Posterior vena cava (tissue), 2 donors: ENCODE data around the gene BUD13. TPM values are rescaled to one million over a fixed set of nuclear protein-coding genes. Genes with fewer than 3 reads are reported as not detected.

Source experiments
- DNase-seq: peaks from one replicate; pipeline ENCODE4 v3.0.0-alpha.2; 2020; ENCODE audit warnings: low spot score
- intact Hi-C, 2 donors: fragments of 100-400 bp; cut with DNase I; formaldehyde crosslinking; loops; one replicate each; pipeline versions ENCODE4 v1.14.1 to v1.14.2; 2022 to 2023
- total RNA-seq, 2 donors: library from RNA; stranded (reverse); fragmentation: NEBNext Ultra II Directional; extraction: Animal tissue kit (Norgen Biotek cat#: 25700); gene quantifications; one replicate each; pipeline ENCODE4 v1.2.1, GENCODE V29; 2021
- donor health status: DM: yes; HTN: yes; CAD: no.
- donor health status: DM: yes; HTN: yes; CAD: no.

Gene BUD13
- total RNA-seq, 2 donors from 2014 or later: 9.2 to 10.2 TPM

DNA sequence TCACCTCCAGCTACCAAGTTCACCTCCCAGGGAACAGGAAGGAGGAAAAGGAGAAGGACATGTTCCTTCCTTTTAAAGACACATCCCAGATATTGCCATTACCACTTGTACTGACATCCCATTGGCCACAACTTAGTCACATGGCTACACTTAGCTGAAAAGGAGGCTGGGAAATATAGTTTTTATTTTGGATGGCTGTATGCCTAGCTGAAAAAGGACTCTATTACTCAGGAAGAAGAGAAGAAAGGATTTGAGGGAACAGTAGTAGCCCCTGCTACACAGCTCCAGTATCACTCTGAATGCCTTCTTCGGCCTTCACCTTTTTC lies 20.9 kb upstream of the BUD13 start:
- no peak for DNase-seq
- intact Hi-C loops: loop anchor here (5.0 to 10.0 kb wide), 4 partner anchors 39 to 431 kb away; no protein-coding TSS in a partner anchor

DNA sequence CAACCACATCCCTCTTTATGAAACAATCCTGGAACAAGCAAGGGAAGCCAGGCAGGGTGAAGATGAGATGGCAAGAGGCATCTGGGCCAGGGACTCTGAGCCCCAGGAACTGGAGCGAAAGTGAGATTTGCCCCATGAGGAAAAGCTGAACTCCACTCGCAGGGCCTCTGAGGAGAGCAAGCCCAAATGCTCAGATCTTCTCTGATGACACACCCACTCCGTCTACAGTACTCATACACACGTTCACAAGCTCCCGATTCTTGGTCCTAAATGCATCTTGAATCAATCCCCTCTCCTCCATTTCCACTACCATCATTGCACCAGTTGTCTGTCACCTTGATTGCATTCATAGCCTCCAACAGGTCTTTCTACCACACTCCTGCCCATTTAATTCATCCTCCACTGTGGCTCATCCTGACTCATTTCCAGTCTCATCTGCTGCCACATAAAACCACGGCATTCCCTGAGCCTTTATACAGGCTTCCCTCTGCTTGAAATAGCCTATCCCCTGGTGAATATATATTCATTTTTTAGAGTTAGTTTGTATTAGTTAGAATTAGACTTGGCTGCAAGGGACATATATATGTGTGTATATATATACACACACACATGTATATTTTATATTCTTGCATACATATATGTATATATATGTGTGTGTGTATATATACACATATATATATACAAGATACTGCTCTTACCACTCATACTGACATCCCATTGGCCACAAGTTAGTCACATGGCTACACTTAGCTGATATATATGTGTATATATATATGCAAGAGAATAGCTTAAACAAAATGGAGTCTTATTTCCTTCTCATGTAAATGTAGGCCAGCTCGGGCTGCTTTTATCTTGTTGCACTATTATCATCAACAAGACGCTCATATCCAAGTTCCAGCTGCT lies 20.3 kb upstream of the BUD13 start:
- no peak for DNase-seq
- intact Hi-C loops: loop anchor here (5.0 to 10.0 kb wide), 4 partner anchors 39 to 432 kb away; no protein-coding TSS in a partner anchor

DNA sequence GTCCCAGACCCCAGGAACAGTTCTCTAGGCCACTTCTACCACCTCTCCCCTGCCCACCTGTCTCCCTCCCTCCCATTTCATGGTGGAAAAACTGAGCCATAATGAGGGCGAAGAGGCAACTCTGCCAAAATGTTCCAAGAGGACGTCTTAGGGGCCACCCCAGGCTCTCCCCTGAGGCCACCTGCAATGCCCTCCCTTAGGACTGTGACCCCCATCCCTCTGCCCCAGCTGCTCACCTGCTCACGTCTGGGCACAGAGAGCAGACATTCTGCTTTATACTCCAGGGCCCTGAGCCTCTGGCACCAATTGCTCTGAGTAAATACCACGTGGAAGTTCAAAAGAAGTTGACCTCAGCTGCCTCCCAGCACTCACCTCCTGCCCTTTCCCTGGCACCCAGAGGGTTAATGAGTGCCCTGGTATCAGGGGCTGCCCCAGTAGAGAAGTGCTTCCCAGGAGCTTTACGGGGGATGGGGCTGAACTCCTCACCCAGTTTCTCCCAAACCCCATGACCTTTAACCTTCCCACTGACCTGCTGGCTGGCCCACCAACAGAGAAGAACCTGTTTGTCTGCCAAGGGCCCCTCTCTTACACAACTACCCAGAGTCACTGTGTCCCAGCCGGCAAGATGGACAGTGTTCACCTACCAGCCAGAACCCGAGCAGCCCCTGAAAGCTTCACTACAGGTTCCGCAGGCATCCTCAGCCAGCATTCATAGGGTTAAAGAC lies 19.5 kb upstream of the BUD13 start:
- intact Hi-C loops: loop anchor here (5.0 to 10.0 kb wide), 4 partner anchors 40 to 432 kb away; no protein-coding TSS in a partner anchor
- no peak for DNase-seq

DNA sequence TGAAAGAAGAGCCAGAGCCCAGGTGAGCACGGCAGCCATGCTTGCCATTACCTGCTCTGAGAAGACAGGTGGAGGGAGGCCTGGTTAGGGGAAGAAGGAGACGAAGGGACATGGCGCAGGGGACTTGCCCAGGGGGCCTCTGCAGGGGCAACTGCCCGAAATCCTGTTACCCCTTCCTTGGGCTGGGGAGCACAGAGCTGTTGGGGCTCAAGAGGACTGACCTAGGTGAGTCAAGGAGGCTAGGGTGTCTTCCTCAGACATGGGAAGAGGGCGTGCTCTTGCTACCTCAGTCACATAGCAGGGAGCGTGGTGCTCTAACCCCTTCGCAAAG lies 19.0 kb upstream of the BUD13 start, which contains the start of gene APOA5:
Gene APOA5, minus strand, starts transcription at position 67 of the 331 bp plus-strand sequence. Its CDS starts 19 bp downstream, at position 48.
- no peak for DNase-seq
- intact Hi-C loops: loop anchor here (5.0 to 10.0 kb wide), 4 partner anchors 41 to 433 kb away; no protein-coding TSS in a partner anchor

DNA sequence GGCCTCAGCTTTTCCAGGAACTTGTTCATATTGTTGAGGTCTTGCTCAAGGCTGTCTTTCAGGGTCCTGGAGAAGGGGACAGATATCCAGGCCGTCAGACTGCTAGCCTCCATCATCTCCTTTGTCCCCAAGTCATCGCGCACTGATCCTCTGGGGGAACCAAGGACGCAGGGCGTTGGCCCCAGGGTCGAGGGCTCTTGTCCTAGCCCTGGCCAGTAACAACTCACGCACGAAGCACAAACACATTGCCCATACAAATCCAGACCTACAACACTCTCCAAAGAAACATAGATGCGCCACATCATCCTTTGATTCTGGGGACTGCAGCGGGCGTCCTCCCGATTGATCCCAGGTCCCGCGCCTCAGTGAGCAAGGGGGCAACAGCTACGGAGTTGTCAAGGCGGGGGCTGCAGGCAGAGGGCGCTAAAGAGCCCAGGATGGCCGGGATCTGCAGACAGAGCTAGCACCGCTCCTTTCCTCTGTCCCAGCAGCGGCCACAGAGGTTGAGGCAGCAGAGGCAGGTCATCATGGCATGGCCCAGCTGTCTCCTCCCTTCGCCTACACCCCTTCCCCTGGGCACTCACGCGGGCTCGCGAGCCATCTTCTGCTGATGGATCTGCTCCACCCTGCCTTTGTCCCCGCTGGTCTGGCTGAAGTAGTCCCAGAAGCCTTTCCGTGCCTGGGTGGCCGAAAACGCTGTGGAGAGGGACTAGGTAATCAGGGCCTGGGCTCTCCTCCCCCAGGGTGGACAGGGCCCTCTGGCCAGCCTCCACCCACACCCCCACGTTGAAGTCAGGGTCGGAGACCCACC lies 18.4 kb upstream of the BUD13 start:
- intact Hi-C loops: loop anchor here (5.0 to 10.0 kb wide), 4 partner anchors 41 to 434 kb away; no protein-coding TSS in a partner anchor
- peak; percentile 94 for DNase-seq

DNA sequence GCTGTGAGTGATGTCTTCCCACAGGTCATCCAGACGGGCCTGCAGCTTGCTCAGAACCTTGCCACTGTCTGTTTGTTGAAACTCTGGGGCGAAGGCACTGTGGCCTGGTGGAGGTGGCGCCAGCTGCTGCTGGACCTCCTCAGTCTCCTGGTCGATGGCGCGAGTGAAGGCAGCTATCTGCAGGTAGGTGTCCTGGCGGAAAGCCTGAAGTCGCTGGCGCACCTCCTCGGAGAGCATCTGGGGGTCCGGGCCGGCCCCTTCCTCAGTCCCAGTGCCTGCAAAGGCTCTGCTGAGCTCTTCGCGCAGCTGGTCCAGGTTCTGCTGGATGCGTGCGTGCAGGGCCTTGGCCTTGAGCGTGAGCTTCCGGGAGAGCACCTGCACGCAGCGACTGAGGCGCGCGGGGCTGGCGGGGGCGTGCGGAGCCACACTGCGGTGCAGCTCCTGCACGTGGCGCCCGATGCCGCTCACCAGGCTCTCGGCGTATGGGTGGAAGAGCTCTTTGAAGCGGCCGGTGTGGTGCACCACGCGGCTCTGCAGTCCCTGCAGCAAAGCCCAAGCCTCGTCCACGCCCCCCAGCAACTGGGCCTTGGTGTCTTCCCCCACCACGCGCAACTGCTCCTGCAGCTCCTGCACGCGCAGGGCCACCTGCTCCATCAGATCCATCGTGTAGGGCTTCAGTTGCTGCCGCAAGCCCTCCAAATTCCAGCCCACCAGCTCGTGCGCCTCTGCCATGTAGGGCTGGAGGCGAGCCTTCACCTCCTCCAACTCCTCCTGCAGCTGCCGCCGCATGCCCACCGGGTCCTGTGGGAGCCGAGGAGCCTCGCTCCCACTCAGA lies 17.6 kb upstream of the BUD13 start:
- intact Hi-C loops: loop anchor here (5.0 to 10.0 kb wide), 4 partner anchors 42 to 434 kb away; no protein-coding TSS in a partner anchor
- DNase-seq: peak; percentile 82

DNA sequence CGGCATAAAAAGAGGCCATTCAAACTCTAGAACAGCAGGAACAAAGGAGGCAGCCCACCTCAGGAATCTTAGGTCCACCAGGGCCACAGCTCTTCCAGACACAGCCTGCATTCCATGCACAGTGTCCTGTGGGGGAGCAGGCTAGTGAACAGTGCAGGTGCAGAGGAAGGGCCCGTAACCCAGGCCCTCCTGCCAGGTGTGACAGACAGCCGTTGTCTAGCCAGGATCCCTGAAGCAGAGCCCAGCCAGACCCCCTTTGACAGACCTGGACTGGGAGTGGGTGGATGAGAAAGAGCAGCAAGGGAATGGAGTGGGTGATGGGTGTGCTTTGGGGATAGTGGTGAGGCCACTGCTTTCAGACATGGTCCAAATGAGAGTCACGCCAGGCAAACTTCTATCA lies 16.2 kb upstream of the BUD13 start:
- no peak for DNase-seq
- intact Hi-C loops: no loop called here

DNA sequence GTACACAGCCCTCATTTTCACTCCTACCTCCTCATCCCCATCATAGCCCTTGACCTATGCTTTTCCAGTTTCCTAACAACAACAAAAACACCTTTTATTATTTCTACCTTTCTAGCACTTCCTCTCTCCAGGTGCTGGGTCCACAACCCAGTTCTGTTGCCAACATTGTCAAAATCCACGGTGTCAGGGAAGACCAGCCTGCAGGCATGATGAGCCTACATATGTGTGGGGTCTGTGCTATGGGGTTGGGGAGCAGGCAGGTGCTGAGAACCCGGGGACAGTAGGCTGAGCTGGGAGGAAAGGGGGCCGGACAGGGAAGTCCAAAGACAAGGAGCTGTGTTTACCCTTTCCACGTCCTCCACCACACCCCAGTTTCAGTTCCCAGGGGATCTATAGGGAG lies 15.7 kb upstream of the BUD13 start:
- intact Hi-C loops: no loop called here
- no peak for DNase-seq

DNA sequence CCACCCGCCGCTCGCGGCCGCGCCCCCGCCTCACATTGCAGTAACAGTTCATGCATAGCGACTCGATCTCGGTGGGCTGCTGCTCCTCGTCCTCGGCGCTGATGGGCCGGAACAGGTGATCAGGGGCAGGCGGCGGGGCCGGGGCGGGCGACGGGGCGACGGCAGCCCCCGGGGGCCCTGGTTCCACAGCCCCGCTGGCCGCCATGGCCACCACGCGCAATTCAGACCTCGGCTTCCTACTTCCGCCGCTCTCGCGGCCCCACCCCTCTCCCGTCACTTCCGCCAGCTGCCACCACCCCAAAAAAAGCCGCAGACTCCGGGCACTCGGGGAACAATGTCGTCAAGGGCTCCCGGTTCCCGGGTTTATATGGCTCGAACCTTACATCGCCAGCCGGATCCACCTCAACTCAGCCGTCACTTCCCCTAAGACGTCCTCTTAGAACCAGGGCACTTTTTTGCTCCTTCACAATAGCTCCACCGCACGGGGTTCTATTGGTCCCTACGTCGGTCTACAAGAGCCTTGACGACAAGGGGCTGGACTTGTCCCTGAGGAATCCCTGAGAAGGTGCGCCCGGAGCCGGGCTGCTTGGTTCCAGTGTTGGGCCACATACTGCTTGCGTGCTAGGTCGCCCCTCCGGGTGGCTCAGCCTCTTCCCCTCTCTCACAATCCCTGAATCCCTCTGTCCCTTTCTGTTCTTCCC lies 15.1 kb upstream of the BUD13 start, which contains the start of gene ZPR1:
Gene ZPR1, minus strand, starts transcription at position 238 of the 701 bp plus-strand sequence. Its CDS starts 33 bp downstream, at position 205.
- intact Hi-C loops: no loop called here
- peak; percentile 97 for DNase-seq

DNA sequence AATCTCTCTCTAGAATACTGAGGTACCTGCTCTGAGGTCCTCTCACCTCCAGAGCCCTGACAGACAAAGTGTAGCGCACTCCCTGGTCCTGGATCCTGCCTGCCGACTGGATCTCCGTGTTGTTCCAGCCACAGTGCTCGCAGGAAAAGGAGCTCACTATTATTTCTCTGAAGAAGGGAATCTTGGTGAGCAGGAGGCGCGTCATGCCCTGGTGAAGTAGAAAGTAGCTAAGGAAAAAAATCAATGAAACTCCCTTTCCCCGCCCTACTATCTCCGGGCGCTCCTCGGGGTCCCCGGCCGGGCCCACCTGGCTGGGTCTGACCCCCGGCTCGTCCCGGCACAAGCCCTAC lies 14.6 kb upstream of the BUD13 start:
- no peak for DNase-seq
- intact Hi-C loops: no loop called here

DNA sequence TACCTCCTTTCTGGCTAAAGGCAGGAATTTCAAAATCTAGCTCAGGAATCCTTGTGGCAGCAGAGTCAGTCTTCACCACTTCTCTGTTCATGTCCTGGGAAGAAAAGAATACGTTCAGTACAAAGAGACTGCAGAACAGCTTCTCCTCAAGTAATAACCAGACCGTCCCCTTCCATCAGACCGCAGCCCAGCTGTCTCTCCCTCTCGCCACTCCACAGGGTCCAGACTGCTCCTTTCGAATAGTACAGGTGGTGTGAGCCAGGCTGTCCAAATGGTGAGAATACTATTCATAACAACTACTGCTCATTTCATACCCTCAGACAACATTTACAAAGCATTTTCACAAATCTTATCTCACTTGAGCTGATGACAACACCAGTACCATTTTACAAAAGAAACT lies 14.2 kb upstream of the BUD13 start:
- intact Hi-C loops: no loop called here
- DNase-seq: no peak

DNA sequence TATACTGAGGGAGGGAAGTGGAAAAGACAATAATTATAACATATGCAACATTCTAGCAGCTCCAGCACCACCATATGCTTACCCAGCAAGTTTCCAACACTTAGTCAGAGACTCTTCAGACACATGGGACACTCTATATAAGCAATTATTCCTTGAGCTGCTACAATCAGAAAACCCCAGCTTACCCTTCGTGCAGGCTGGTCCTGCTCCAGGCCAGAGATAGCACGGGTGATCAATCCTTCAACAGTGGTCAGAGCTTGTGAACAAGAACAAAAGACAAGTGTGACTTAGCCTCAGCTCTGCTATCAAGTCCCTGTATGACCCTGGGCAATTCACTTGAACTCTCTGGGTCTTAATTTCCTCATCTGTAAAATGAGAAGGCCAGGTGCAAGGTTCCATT lies 13.5 kb upstream of the BUD13 start:
- no peak for DNase-seq
- intact Hi-C loops: no loop called here

DNA sequence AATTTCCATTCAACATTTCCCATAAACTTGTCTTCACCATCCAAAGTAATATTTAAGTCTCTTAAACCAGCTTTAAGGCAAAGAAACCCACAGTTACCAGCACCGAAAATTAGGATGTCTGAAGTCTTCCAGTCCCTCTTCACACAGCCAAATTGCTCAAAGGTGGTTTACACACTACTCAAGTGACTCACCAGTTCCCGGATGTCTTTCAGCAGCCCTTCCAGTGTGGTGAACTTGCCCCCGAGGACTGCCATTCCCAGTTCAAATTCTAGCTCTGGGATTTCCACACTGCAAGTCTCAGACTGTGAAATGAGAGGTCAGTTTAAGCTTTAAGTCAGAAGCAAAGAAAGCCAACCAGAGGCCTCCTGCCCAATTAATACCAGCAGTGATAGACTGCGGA lies 9.9 kb upstream of the BUD13 start:
- intact Hi-C loops: no loop called here
- no peak for DNase-seq

DNA sequence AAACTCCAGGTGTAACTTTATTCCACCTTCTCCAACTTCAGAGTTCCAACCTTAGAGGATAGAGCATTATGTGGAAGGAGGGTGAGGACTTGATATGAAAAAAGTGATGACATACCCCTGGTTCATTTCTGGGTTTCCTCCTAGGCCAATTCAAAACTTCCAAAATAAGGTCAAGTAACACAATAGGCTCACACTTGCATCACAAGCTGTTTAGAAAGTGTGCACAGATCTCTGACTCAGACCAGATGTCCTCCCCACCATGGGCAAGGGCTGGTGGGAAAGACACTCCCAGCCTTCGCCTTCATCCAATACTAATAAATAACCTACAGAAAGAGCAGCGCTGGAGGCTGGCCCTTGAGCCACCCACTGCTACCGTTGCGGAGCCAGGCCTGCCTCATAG lies 5.8 kb upstream of the BUD13 start:
- no peak for DNase-seq
- intact Hi-C loops: no loop called here

DNA sequence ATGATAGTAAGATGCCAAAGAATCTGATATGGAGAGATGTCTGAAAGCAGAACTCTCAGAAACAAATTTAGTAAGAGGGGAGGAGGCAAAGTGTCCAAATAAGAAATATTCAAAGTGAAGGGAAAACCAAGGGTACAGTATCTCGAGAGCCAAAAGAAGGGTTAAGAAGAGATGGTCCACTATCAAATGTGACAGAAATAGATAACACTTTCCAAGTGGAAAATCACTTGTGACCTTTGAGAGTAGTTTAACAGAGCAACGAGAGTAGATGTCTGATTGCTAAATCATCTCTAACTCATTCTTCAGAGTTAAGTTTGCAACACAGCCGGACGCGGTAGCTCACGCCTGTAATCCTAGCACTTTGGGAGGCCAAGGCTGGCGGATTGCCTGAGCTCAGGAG lies 4.3 kb upstream of the BUD13 start:
- no peak for DNase-seq
- intact Hi-C loops: no loop called here

DNA sequence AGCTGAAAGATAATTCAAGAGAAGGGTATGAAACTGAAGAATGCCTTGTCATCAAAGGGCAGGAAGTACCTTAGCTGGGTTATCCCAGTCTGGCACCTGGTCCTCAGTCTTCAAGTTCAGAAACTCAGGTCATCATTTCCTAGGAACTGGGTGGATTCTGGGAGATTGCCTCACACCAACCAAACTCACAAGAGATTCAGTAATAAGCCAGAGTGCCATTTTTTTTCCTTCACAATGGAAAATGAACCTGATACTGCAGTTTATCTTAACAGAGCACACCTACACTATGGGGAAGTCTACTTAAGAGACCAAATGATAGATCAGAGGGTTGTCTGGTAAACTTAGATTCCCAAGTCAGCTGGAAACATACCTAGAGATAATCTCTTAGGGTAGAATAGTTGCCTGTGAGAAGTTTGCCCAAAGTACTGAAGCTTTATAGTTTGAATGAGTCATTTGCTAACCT lies 3.8 kb upstream of the BUD13 start:
- DNase-seq: no peak
- intact Hi-C loops: no loop called here

DNA sequence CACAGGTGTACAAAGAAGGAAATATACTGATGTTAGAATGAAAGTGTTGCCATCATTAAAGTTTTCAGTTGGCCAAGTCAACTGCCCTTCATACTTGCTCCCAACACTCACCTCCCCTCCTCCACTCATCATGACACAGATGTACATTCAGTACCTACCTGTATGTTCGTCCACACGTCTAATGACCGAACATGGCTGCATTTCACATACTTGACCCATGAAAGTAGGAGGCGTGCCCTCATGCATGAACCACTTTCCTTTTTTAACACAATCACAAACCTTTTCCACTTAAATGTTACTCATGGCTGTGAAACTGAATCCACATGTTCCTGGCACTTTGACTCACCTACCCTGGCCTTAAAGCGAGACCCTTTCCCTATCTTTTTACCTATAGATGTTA lies 3.2 kb upstream of the BUD13 start:
- intact Hi-C loops: no loop called here
- no peak for DNase-seq

DNA sequence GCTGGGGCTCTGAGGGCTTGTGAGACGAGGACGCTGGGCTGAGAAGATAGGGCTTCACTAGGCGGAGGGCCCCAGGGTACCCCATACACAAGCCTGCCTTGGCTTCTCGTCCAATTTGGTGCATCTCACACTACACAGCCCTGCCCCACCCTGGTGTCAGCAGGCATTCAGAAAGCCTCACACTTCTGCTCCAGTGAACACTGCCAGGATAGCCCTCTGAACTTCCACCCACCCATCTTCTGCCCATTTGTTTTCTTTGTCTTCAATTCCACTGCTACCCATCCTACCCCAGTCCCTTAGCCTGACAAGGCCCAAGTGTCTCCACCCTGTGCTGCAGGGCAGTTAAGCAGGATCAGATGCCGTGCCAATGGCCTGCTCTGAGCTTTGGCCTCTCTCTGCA lies 1.9 kb upstream of the BUD13 start:
- intact Hi-C loops: no loop called here
- DNase-seq: no peak
